HG03442 (cell line): Measurements from ENCODE around the gene RAG2.

Experiments used
- ATAC-seq: cut with Tn5 transposase; IDR thresholded peaks from one replicate; pipeline ENCODE4 v1.9.1; 2021; ENCODE audit warnings: mild to moderate bottlenecking, moderate library complexity; ENCODE audit not compliant: unreplicated experiment

RAG2 gene

GRCh38 chr11:36601155-36601554 is 3.1 kb upstream of the RAG2 start:
- ATAC-seq: no peak

DNA sequence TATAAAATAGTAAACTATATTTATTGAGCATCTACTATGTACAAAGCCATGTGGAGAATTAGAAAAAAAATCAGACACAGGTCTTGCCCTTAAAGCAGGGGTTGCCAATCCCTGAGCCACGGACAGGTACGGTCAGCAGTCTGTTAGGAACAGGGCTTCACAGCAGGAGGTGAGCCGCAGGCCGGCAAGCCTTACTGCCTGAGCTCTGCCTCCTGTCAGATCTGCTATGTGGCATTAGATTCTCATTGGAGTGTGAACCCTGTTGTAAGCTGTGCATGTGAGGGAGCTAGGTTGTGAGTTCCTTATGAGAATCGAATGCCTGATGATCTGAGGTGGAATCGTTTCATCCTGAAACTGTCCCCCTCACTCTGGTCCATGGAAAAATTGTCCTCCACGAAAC is 2.1 kb upstream of the RAG2 start:
- no peak for ATAC-seq

DNA sequence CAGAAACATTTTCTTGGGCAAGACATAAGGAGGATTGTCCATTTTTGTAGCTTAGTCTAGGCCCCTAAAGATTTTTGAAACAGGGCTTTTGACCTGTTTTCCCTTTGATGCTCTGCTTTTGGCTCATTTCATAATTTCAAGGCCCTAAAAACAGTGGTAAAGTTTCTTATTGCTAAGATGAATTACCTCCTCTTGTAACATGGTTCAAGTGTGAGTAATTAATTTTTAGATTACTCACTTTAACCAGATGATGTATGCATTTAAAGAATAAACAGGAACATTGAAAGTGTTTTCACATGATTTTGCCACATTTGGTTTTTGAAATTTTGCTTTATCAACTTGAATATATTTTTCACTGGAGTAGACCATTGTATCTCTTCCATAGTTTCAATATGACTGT is 1.2 kb downstream of the RAG2 start:
- ATAC-seq: no peak

- peak; percentile 95 for ATAC-seq
Observed at GRCh38 chr11:36594316-36594989, 3.6 kb downstream of the RAG2 start, which contains the start of gene IFTAP. Gene IFTAP (plus strand): TSS chr11:36594502. CDS start chr11:36610104, 15,602 bp downstream.

DNA sequence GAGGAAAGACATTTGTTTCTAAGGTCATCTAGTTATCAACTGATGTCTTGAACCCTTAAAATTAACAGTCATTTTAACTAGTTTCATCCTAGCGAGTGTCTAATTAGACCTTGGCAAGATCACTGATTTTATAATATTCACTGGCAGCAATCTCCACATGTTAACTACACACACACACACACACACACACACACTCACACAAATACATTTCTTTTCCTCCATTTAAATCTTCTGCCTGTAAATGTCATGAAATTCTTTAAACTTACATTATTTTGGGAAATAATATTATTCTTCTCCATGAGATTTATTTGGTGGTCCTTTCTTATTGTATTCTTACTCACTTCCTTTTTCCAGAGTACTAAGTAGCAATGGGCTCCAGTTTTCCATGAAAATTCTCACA is 6.6 kb downstream of the RAG2 start:
- no peak for ATAC-seq

GRCh38 chr11:36590513-36590912 is 7.5 kb downstream of the RAG2 start:
- ATAC-seq: no peak

DNA sequence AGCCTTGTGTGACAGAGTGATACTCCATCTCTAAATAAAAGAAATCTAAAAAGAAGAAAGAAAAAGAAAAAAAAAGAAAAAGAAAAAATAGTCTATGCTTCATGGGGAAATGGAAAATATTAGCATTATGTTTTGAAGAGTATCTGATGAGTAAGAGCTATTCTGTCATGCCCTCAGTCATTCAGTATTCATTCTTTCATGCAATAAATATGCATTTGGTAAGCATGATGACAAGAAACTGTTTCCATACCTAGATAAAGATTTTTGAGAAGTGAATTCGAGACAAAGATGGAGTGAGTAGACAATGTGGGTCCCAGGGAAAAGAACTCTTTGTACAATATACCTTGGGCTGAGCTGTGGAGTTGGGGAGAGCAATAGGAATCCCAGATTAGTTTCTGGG is 9.9 kb downstream of the RAG2 start:
- no peak for ATAC-seq

DNA sequence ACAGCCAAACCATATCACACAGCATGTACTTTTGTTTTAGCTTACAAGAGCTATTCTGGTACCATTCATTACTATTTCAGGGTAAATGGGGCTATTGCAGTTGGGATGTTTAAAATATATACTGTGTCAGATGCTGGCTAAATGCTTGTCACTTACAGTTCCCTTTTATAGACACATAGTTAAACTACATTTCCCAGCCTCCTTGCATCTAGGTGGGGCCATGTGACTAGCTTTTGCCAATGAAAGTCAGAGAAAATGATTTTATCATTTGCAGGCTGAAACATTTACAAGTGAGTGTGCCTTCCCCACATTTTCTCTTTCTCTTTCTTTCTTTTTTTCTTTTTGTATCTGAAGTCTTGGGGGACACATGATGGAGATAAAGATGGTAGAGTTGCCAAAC is 11.5 kb downstream of the RAG2 start:
- peak; percentile 64 for ATAC-seq

- ATAC-seq: no peak
Observed at GRCh38 chr11:36583667-36584066, 14.4 kb downstream of the RAG2 start.

- no peak for ATAC-seq
Observed at GRCh38 chr11:36581536-36581935, 16.5 kb downstream of the RAG2 start.

DNA sequence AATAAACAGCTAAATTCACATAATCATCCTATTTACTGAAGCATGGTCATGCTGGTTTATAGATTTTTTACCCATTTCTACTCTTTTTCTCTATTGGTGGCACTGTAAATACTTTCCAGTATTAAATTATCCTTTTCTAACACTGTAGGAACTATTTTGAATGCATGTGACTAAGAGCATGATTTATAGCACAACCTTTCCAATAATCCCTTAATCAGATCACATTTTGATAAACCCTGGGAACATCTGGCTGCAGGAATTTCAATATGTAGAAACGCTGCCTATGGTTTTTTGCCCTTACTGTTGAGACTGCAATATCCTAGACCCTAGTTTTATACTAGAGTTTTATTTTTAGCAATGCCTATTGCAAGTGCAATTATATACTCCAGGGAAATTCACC is 19.6 kb downstream of the RAG2 start:
- ATAC-seq: no peak

DNA sequence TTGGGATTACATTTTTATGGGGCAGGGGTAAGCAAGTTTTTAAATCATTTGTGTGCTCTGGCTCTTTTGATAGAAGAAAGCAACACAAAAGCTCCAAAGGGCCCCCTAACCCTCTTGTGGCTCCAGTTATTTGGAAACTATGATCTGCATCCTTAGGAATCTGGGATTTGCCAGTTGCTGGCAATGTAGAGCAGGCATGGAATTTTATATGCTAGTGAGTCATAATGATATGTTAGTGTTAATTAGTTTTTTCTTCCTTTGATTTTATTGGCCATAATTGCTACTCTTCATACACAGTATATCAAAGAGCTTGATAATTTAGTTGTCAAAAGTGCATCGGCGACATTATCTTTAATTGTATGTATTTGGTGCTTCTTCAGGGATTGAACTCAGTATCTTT is 20.2 kb downstream of the RAG2 start:
- ATAC-seq: no peak

GRCh38 chr11:36577373-36577772 is 20.7 kb downstream of the RAG2 start:
- ATAC-seq: no peak

GRCh38 chr11:36574486-36574885 is 23.6 kb downstream of the RAG2 start:
- ATAC-seq: no peak

GRCh38 chr11:36569095-36569494 is 28.9 kb downstream of the RAG2 start:
- no peak for ATAC-seq

DNA sequence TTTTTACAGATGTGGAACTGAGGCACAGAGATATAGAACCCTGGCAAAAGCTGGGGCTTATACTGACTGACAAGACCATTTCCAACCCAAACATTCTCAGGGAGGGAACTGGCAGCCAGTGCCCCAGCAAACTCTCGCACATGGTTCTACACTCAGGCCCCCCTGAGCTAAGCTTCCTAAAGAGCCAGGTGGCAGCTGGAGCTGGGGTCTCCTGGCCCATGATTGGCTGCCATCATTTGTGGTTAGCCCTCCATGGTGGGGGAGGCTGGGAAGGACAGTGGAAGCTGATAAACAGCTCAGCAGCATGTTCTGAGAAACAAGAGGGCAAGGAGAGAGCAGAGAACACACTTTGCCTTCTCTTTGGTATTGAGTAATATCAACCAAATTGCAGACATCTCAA is 30.3 kb downstream of the RAG2 start, which contains the start of gene RAG1:
Gene RAG1, plus strand, starts transcription at position 314 of the 400 bp plus-strand sequence. CDS start 5,298 bp downstream, outside the sequence.
- ATAC-seq: no peak

- ATAC-seq: peak; percentile 49
Observed at GRCh38 chr11:36566407-36567053, 31.5 kb downstream of the RAG2 start.

DNA sequence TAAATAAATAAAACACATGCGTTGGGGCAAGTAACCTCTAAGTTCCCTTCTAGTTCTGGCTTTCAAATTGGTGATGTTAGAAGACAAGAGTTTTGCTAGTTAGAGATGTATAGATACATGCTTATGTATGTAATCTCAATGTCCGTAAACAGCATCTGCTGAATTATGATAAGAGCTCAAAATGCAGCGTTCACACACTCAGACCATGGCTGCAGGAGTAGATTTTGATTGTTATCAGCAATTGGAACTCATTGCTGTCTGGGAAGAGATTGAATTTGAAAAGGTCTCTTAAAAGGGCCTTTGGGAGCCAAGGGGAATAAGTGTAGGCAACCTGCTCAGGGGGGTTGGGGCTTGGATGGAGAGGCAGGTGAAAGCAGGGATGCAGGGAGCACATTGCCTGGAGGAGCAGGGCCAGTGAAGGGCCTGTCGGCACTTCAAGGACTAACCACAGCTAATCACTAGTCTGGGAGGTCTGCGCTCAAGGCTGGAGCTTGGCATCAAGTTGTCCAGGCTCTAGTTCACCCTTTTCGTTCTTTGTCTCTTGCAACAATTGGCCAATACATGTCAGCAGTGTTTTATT is 32.9 kb downstream of the RAG2 start:
- no peak for ATAC-seq

GRCh38 chr11:36564376-36565030 is 33.5 kb downstream of the RAG2 start:
- ATAC-seq: peak; percentile 69

- ATAC-seq: peak; percentile 99
Observed at GRCh38 chr11:36558571-36559413, 39.2 kb downstream of the RAG2 start.

- ATAC-seq: peak; percentile 10
Observed at GRCh38 chr11:36557991-36558390, 40.0 kb downstream of the RAG2 start.
